ENCODE data around the gene RAB11FIP3.

DNA sequence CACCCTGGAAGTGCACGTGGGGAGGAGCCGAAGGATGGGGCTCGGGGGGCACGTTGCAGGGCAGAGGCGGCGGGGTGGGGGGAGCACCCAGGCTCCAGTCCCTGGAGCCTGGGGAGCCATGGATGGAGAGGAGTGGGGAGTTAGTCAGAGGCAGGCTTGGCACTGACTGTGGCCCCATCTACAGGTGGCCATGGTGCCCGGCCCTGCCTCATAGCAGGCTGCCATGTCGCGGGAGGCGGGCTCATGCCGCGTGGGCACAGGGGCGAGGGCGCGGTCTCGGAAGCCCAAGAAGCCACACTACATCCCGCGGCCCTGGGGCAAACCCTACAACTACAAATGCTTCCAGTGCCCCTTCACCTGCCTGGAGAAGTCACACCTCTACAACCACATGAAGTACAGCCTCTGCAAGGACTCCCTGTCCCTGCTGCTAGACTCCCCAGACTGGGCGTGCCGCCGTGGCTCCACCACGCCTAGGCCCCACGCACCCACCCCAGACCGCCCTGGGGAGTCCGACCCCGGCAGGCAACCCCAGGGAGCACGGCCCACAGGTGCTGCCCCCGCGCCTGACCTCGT is 137.7 kb downstream of the RAB11FIP3 start:
- no peak for TF ChIP-seq CTCF (IDR thresholded peaks at IDR 0.05)
- TF ChIP-seq POLR2A (IDR thresholded peaks at IDR 0.05): no peak

All from adrenal gland (tissue), 5 donors.